ENCODE data around the gene LACC1.
A peak's percentile ranks its signal among the peaks of the same experiment; 100 is the strongest.

LACC1 gene

DNA sequence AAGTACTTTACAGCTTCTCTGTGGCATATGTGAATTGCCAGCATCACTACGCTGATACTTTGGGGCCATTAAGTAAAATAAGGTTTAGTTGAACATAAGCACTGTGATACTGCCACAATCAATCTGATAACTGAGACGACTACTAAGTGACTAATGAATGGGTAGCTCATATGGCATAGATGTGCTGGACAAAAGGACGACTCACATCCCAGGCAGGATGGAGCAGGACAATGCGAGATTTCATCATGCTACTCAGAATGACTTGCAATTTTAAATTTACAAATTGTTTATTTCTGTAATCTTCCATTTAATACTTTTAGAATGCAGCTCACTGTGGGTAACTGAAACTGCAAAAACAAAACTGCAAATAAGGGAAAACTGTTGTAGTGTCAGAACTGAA is 13.8 kb upstream of the LACC1 start:
- DNase-seq (ENCODE audit: low read depth): peak; percentile 15
- TF ChIP-seq POLR2A (IDR thresholded peaks at IDR 0.05; ENCODE audit: extremely low read depth, insufficient read length) (no peak), MYC (IDR thresholded peaks at IDR 0.05; ENCODE audit: low read depth, low read length) (no peak)
- TF ChIP-seq, protein P1, sequence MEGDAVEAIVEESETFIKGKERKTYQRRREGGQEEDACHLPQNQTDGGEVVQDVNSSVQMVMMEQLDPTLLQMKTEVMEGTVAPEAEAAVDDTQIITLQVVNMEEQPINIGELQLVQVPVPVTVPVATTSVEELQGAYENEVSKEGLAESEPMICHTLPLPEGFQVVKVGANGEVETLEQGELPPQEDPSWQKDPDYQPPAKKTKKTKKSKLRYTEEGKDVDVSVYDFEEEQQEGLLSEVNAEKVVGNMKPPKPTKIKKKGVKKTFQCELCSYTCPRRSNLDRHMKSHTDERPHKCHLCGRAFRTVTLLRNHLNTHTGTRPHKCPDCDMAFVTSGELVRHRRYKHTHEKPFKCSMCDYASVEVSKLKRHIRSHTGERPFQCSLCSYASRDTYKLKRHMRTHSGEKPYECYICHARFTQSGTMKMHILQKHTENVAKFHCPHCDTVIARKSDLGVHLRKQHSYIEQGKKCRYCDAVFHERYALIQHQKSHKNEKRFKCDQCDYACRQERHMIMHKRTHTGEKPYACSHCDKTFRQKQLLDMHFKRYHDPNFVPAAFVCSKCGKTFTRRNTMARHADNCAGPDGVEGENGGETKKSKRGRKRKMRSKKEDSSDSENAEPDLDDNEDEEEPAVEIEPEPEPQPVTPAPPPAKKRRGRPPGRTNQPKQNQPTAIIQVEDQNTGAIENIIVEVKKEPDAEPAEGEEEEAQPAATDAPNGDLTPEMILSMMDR (IDR thresholded peaks at IDR 0.05; ENCODE audit: low read depth, low read length): no peak
- TF ChIP-seq, protein P2, sequence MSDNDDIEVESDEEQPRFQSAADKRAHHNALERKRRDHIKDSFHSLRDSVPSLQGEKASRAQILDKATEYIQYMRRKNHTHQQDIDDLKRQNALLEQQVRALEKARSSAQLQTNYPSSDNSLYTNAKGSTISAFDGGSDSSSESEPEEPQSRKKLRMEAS (IDR thresholded peaks at IDR 0.05; ENCODE audit: low read depth, low read length): no peak
- no peak overlapping the region for H3K4me3 ChIP-seq (ENCODE audit: low read depth, low read length)

DNA sequence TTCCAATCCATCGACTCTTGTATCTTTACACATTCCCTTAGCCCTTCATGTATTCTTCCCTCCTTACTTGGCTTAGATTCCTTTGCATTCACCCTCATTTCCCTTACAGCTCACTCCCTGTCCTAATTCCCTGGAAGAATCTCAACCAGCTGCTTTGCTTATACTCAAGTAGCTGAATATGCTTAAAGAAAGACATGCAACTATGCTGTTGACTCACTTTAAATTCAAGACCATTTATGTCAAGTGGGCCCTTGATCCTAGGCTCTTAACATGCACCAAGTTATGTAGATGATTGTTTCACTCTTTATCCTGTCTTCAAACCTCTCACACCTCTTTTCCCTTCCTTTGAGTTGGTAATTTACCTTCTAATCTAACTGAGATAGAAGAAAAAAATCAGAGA is 7.5 kb upstream of the LACC1 start:
- no peak for TF ChIP-seq POLR2A (IDR thresholded peaks at IDR 0.05; ENCODE audit: extremely low read depth, insufficient read length)
- TF ChIP-seq, protein P1 (IDR thresholded peaks at IDR 0.05; ENCODE audit: low read depth, low read length): no peak
- no peak overlapping the region for H3K4me3 ChIP-seq (ENCODE audit: low read depth, low read length)
- no peak for DNase-seq (ENCODE audit: low read depth)

DNA sequence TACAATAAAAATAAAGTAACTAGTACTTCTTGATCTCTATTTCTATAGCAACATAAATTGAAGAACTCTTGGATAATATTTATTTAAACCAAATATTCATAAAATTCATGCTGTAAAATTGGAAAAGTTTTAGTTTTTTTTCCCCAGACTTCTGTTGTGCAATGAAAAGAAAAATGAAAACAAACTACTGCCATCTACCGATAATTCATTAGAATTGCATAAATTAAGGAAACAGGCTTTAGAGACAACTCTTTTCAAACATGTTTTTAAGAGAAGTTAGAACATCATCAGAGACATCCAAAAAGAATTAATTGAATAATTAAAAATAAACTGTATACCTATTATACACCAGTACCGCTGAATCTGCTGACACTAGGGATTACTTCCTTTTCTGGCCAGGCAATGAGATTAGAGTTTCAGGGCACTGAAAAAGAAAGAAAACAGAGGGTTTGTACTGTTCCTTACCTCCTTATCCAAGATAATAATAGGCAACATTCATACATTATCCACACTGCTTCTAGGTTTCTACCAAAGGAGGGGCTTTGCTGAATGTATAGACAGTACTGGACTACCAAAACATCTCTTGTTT is 5.1 kb upstream of the LACC1 start:
- TF ChIP-seq, protein P1 (IDR thresholded peaks at IDR 0.05; ENCODE audit: low read depth, low read length): peak; percentile 8
- TF ChIP-seq MYC (IDR thresholded peaks at IDR 0.05; ENCODE audit: low read depth, low read length) (no peak), POLR2A (IDR thresholded peaks at IDR 0.05; ENCODE audit: extremely low read depth, insufficient read length) (no peak)
- TF ChIP-seq, protein P2 (IDR thresholded peaks at IDR 0.05; ENCODE audit: low read depth, low read length): no peak
- H3K4me3 ChIP-seq (ENCODE audit: low read depth, low read length): no peak overlapping the region
- DNase-seq (ENCODE audit: low read depth): peak; percentile 43

DNA sequence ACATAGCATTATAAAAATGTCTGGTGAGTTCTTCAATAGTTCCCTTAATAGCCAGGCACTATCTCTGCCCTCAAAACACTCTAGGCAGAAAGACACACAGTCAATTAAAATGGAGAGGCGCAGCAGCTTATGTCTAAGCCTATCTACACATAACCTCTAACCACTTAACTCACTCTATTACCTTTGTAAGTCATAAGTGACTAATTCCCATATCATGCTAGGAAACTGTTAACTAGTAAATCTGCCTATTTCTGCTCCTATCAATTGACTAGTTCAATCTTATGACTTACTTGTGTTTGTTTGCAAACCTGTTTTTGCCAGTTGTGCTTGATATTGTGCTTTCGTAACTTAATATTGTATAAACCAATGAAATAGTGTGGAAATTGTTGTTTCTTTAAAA is 3.3 kb upstream of the LACC1 start:
- TF ChIP-seq POLR2A (IDR thresholded peaks at IDR 0.05; ENCODE audit: extremely low read depth, insufficient read length) (no peak), MYC (IDR thresholded peaks at IDR 0.05; ENCODE audit: low read depth, low read length) (no peak)
- TF ChIP-seq, protein P1 (IDR thresholded peaks at IDR 0.05; ENCODE audit: low read depth, low read length): no peak
- TF ChIP-seq, protein P2 (IDR thresholded peaks at IDR 0.05; ENCODE audit: low read depth, low read length): no peak
- no peak overlapping the region for H3K4me3 ChIP-seq (ENCODE audit: low read depth, low read length)
- no peak for DNase-seq (ENCODE audit: low read depth)

DNA sequence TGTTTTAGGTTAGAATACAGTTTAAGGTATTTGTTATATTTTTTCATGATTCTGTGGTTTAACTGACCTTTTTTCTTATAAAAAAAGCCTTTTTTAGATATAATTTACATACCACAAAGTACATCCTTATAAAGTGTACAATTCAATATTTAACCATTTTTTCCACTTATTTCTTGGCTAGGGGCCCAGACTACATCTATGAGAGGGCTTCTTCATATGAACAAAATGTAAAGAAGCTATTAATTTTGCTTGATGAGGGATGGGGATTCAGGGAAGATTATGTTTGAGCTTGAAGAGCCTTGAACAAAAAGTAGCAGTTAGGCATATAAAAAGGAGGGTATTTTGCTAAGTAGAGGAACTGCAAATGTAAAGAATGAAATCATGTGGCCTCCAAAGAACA is 2.4 kb upstream of the LACC1 start:
- TF ChIP-seq POLR2A (IDR thresholded peaks at IDR 0.05; ENCODE audit: extremely low read depth, insufficient read length) (no peak), MYC (IDR thresholded peaks at IDR 0.05; ENCODE audit: low read depth, low read length) (no peak)
- TF ChIP-seq, protein P2 (IDR thresholded peaks at IDR 0.05; ENCODE audit: low read depth, low read length): no peak
- TF ChIP-seq, protein P1 (IDR thresholded peaks at IDR 0.05; ENCODE audit: low read depth, low read length): no peak
- H3K4me3 ChIP-seq (ENCODE audit: low read depth, low read length): no peak overlapping the region
- no peak for DNase-seq (ENCODE audit: low read depth)

DNA sequence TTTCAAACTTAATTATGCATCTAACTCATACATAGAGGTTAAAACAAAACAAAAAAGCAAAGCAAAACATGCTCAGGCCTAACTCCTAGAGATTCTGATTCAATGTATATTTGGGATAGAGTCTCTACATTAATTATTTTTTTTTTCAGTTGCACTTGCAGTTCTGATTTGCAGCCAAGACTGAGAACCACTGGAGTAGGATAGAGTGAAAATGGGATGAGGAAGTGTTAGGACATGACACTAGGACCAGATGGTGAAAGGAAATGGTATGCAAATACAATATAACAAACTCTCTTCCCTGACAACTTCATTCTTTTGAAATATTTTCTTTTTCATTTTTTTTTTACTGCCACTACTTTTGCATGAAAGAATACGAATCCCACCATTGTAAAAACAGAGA is 1.9 kb upstream of the LACC1 start:
- DNase-seq (ENCODE audit: low read depth): peak; percentile 22
- TF ChIP-seq, protein P1 (IDR thresholded peaks at IDR 0.05; ENCODE audit: low read depth, low read length): no peak
- TF ChIP-seq MYC (IDR thresholded peaks at IDR 0.05; ENCODE audit: low read depth, low read length): no peak
- no peak for TF ChIP-seq POLR2A (IDR thresholded peaks at IDR 0.05; ENCODE audit: extremely low read depth, insufficient read length)
- TF ChIP-seq, protein P2 (IDR thresholded peaks at IDR 0.05; ENCODE audit: low read depth, low read length): no peak
- H3K4me3 ChIP-seq (ENCODE audit: low read depth, low read length): no peak overlapping the region

Measured in NB4 (cell line).